SK-N-SH treated with all-trans-retinoic acid at 6 μM for 48 hours (cell line): ENCODE measurements around the gene IRAK1BP1.

Experiments used
- ARNTL ChIP-seq: fragments of 450-650 bp; formaldehyde crosslinking; IDR thresholded peaks from 2 replicates; pipeline ENCODE4 v1.5.0; 2020; ENCODE audit warnings: low read depth, mild to moderate bottlenecking, moderate library complexity, borderline replicate concordance
- BACH2 ChIP-seq: fragments of 250-450 bp; sonication (Bioruptor Pico); IDR thresholded peaks from 2 replicates; pipeline ENCODE4 v1.9.0; 2021; ENCODE audit warnings: mild to moderate bottlenecking, borderline replicate concordance
- CREB5 ChIP-seq: fragments of 250-450 bp; sonication (Bioruptor Pico); IDR thresholded peaks from 2 replicates; pipeline ENCODE4 v1.5.1; 2020; ENCODE audit warnings: low read depth, mild to moderate bottlenecking, moderate library complexity
- CSRNP3 ChIP-seq: fragments of 250-450 bp; sonication (Bioruptor Pico); IDR thresholded peaks from 2 replicates; pipeline ENCODE4 v1.5.1; 2021; ENCODE audit warnings: mild to moderate bottlenecking, moderate library complexity
- ISL1 ChIP-seq: fragments of 250-450 bp; sonication (Bioruptor Pico); IDR thresholded peaks from 2 replicates; pipeline ENCODE4 v2.1.2; 2022; ENCODE audit warnings: mild to moderate bottlenecking, moderate library complexity
- PATZ1 ChIP-seq: fragments of 250-450 bp; sonication (Bioruptor Pico); IDR thresholded peaks from 2 replicates; pipeline ENCODE4 v1.8.0; 2020; ENCODE audit warnings: mild to moderate bottlenecking, moderate library complexity, borderline replicate concordance
- POU6F1 ChIP-seq: fragments of 250-450 bp; sonication (Bioruptor Pico); IDR thresholded peaks from 2 replicates; pipeline ENCODE4 v1.8.0; 2021; ENCODE audit warnings: low read depth, mild to moderate bottlenecking, moderate library complexity, borderline replicate concordance
- PPARA ChIP-seq: fragments of 250-450 bp; sonication (Bioruptor Pico); IDR thresholded peaks from 2 replicates; pipeline ENCODE4 v1.5.0; 2020; ENCODE audit warnings: mild to moderate bottlenecking, borderline replicate concordance
- SNAI2 ChIP-seq: fragments of 250-450 bp; sonication (Bioruptor Pico); IDR thresholded peaks from 2 replicates; pipeline ENCODE4 v1.5.0; 2020; ENCODE audit warnings: mild to moderate bottlenecking, moderate library complexity
- TCF4 ChIP-seq: fragments of 250-450 bp; sonication (Bioruptor Pico); IDR thresholded peaks from 2 replicates; pipeline ENCODE4 v1.8.0; 2021; ENCODE audit warnings: mild to moderate bottlenecking, moderate library complexity, borderline replicate concordance
- TOX ChIP-seq: fragments of 250-450 bp; sonication (Bioruptor Pico); IDR thresholded peaks from 2 replicates; pipeline ENCODE4 v1.8.0; 2021; ENCODE audit warnings: mild to moderate bottlenecking, moderate library complexity, borderline replicate concordance
- TSHZ2 ChIP-seq: fragments of 250-450 bp; sonication (Bioruptor Pico); IDR thresholded peaks from 2 replicates; pipeline ENCODE4 v1.5.0; 2020; ENCODE audit warnings: mild to moderate bottlenecking, moderate library complexity
- ZFP30 ChIP-seq: fragments of 450-650 bp; formaldehyde crosslinking; IDR thresholded peaks from 2 replicates; pipeline ENCODE4 v1.5.0; 2022; ENCODE audit warnings: mild to moderate bottlenecking, moderate library complexity
- ZNF8 ChIP-seq: fragments of 450-650 bp; formaldehyde crosslinking; IDR thresholded peaks from 2 replicates; pipeline ENCODE4 v1.5.0; 2020; ENCODE audit warnings: mild to moderate bottlenecking, moderate library complexity

GRCh38 chr6:78836598-78836997, 30.8 kb upstream of the IRAK1BP1 start:
- TF ChIP-seq PATZ1 (CRISPR knock-in tag) (no peak), SNAI2 (no peak), ISL1 (CRISPR knock-in tag) (no peak), ARNTL (CRISPR knock-in tag) (no peak), CREB5 (CRISPR knock-in tag) (no peak), PPARA (CRISPR knock-in tag) (no peak), TSHZ2 (CRISPR knock-in tag) (no peak), POU6F1 (CRISPR knock-in tag) (no peak), TCF4 (CRISPR knock-in tag) (no peak), ZNF8 (CRISPR knock-in tag) (no peak), BACH2 (CRISPR knock-in tag) (no peak), CSRNP3 (CRISPR knock-in tag) (no peak), TOX (CRISPR knock-in tag) (no peak), ZFP30 (no peak)
